ENCODE measurements around the gene SH3RF3.

DNA sequence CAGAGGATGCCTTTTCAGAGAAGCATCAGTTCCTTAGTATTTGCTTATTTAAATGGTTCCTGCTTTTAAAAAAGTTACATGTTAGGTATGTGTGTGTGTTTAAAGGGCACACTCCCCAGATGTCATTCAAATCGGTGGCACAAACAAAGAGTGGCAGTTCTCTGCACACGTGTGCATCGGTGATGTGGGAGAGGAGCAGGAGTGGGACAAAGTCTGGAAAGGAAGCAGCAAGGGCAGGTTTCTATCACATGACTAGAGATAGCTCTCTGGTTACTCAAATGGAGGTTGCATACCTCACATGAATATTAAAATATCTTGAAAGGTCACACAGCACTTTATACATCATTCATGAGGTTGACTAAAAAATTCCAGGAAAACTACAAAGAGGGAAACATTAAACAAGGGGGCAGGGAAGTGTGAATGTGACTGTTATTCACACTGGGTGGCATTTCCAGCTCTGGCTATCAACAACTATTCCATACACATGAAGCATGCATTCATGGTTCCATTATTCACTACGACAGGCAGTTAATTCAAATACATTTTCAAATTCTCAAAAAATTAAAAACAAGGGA lies 420.1 kb downstream of the SH3RF3 start:
- TF ChIP-seq, protein P1, sequence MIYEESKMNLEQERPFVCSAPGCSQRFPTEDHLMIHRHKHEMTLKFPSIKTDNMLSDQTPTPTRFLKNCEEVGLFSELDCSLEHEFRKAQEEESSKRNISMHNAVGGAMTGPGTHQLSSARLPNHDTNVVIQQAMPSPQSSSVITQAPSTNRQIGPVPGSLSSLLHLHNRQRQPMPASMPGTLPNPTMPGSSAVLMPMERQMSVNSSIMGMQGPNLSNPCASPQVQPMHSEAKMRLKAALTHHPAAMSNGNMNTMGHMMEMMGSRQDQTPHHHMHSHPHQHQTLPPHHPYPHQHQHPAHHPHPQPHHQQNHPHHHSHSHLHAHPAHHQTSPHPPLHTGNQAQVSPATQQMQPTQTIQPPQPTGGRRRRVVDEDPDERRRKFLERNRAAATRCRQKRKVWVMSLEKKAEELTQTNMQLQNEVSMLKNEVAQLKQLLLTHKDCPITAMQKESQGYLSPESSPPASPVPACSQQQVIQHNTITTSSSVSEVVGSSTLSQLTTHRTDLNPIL (CRISPR knock-in tag; IDR thresholded peaks at IDR 0.05; ENCODE audit: low read depth), result no peak
- no peak for TF ChIP-seq ARNTL (CRISPR knock-in tag; IDR thresholded peaks at IDR 0.05; ENCODE audit: borderline replicate concordance, low read depth)
- TF ChIP-seq GLIS3 (CRISPR knock-in tag; IDR thresholded peaks at IDR 0.05), result no peak
- no peak for TF ChIP-seq ZFP30 (CRISPR knock-in tag; IDR thresholded peaks at IDR 0.05)
- no peak for TF ChIP-seq RARB (CRISPR knock-in tag; IDR thresholded peaks at IDR 0.05)
- TF ChIP-seq BACH2 (CRISPR knock-in tag; IDR thresholded peaks at IDR 0.05; ENCODE audit: borderline replicate concordance), result no peak
- TF ChIP-seq, protein P2, sequence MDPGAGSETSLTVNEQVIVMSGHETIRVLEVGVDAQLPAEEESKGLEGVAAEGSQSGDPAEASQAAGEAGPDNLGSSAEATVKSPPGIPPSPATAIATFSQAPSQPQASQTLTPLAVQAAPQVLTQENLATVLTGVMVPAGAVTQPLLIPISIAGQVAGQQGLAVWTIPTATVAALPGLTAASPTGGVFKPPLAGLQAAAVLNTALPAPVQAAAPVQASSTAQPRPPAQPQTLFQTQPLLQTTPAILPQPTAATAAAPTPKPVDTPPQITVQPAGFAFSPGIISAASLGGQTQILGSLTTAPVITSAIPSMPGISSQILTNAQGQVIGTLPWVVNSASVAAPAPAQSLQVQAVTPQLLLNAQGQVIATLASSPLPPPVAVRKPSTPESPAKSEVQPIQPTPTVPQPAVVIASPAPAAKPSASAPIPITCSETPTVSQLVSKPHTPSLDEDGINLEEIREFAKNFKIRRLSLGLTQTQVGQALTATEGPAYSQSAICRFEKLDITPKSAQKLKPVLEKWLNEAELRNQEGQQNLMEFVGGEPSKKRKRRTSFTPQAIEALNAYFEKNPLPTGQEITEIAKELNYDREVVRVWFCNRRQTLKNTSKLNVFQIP (CRISPR knock-in tag; IDR thresholded peaks at IDR 0.05; ENCODE audit: borderline replicate concordance, low read depth), result no peak
- no peak for TF ChIP-seq ZFP3 (CRISPR knock-in tag; IDR thresholded peaks at IDR 0.05)
- no peak for TF ChIP-seq TOX (CRISPR knock-in tag; IDR thresholded peaks at IDR 0.05; ENCODE audit: borderline replicate concordance)
- no peak for TF ChIP-seq ESRRG (CRISPR knock-in tag; IDR thresholded peaks at IDR 0.05)
- no peak for TF ChIP-seq SNAI2 (CRISPR knock-in tag; IDR thresholded peaks at IDR 0.05)
- no peak for TF ChIP-seq PPARA (CRISPR knock-in tag; IDR thresholded peaks at IDR 0.05; ENCODE audit: borderline replicate concordance)
- TF ChIP-seq OSR1 (CRISPR knock-in tag; IDR thresholded peaks at IDR 0.05), result no peak
- TF ChIP-seq CSDC2 (CRISPR knock-in tag; IDR thresholded peaks at IDR 0.05), result no peak

Data from SK-N-SH treated with all-trans-retinoic acid at 6 μM for 48 hours (cell line).